K562 (cell line): Measurements from ENCODE around the gene ABCC11. TPM values are rescaled to one million over a fixed set of nuclear protein-coding genes. Genes with fewer than 3 reads are reported as not detected.

Source experiments
- ATAC-seq: fragments of 200-7000 bp; cut with Tn5 transposase; 3 replicates; pipeline ENCODE4 v1.9.1; 2020; ENCODE audit warnings: moderate library complexity
- BruUV-seq: library from RNA; stranded (reverse); fragments of 400-500 nt; replicated peaks from 2 replicates; lab custom pipeline; 2021; lab: Mats Ljungman, UMichigan
- CTCF ChIA-PET: fragments of 300-600 bp; formaldehyde crosslinking; extraction: SDS; loops from one replicate; lab custom pipeline; 2021; ENCODE audit warnings: low intra/inter-chr PET ratio; lab: Yijun Ruan, JAX
- POLR2A ChIA-PET: fragments of 300-600, 350-650 bp; sonication (Branson Sonifier 250); formaldehyde crosslinking; extraction: SDS; loops from one replicate; lab custom pipeline; 2021; ENCODE audit warnings: antibody characterized with exemption, inconsistent platforms; lab: Yijun Ruan, JAX
- DNase-seq, 4 experiments: peaks; one replicate each; pipeline versions ENCODE4 v3.0.0 to v3.0.0-alpha.2; 2011 to 2018; ENCODE audit warnings: low spot score in 3 of 4, mixed read lengths in 3 of 4; ENCODE audit errors: extremely low read depth in 1 of 4
- FAIRE-seq: peaks from 2 replicates; lab custom pipeline; 2011; peaks lifted over from hg19 to GRCh38; lab: Jason Lieb, UNC
- H2AFZ ChIP-seq: 2 replicates; pipeline ENCODE4 v1.6.0; 2011; ENCODE audit warnings: low read depth, low read length, control low read depth, inconsistent platforms
- H3K27ac ChIP-seq: fragments of 200-600 bp; 3 replicates; pipeline ENCODE4 v1.8.0; 2011; ENCODE audit warnings: low read depth, mild to moderate bottlenecking, control low read depth, inconsistent platforms, low read length, moderate library complexity, mixed read lengths; ENCODE audit errors: extremely low read depth
- H3K27me3 ChIP-seq, 2 experiments: fragments of 300-600 bp in 1 of 2; 2 replicates in 1 of 2; 3 replicates in 1 of 2; pipeline versions ENCODE4 v1.6.0 to v1.8.0; 2011; ENCODE audit warnings: inconsistent platforms in 2 of 2, low read length in 2 of 2, mild to moderate bottlenecking in 1 of 2, mixed read lengths in 1 of 2, moderate library complexity in 1 of 2; ENCODE audit not compliant: control insufficient read depth in 2 of 2, insufficient read depth in 2 of 2
- H3K36me3 ChIP-seq: fragments of 300-600 bp; 3 replicates; pipeline ENCODE4 v1.8.0; 2011; ENCODE audit warnings: mild to moderate bottlenecking, low read length, inconsistent platforms; ENCODE audit not compliant: control insufficient read depth, insufficient read depth
- H3K4me1 ChIP-seq, 2 experiments: fragments of 200-600 bp in 1 of 2; replicated peaks in 1 of 2; 2 replicates in 1 of 2; 3 replicates in 1 of 2; pipeline versions ENCODE4 v1.5.1 to v1.8.0; 2011; ENCODE audit warnings: inconsistent platforms in 2 of 2, low read length in 2 of 2, mild to moderate bottlenecking in 1 of 2, mixed read lengths in 1 of 2, moderate library complexity in 1 of 2; ENCODE audit not compliant: control insufficient read depth in 2 of 2, insufficient read depth in 2 of 2
- H3K4me2 ChIP-seq: 2 replicates; pipeline ENCODE4 v1.6.1; 2011; ENCODE audit warnings: low read length, control low read depth, inconsistent platforms, mixed read lengths; ENCODE audit not compliant: insufficient read depth
- H3K4me3 ChIP-seq: fragments of 200-600 bp; sonication (generic), shearing (Covaris generic); 2 replicates; pipeline ENCODE4 v1.5.1; 2016; ENCODE audit warnings: control low read depth, inconsistent platforms
- H3K79me2 ChIP-seq: fragments of 200-600 bp; 3 replicates; pipeline ENCODE4 v1.8.0; 2011; ENCODE audit warnings: low read length, inconsistent platforms; ENCODE audit not compliant: control insufficient read depth, insufficient read depth
- H3K9ac ChIP-seq, 2 experiments: 2 replicates each; pipeline versions ENCODE4 v1.6.0 to v1.6.1; 2011; ENCODE audit warnings: low read depth in 2 of 2, low read length in 2 of 2, control low read depth in 1 of 2, inconsistent platforms in 1 of 2, mild to moderate bottlenecking in 1 of 2, mixed read lengths in 1 of 2; ENCODE audit not compliant: insufficient read depth in 1 of 2
- H3K9me1 ChIP-seq: one replicate; pipeline ENCODE4 v1.6.0; 2011; ENCODE audit warnings: inconsistent platforms, mild to moderate bottlenecking, low read length, moderate library complexity; ENCODE audit not compliant: control insufficient read depth, insufficient read depth
- H3K9me3 ChIP-seq: replicated peaks from 2 replicates; pipeline ENCODE4 v1.5.1; 2011; ENCODE audit warnings: low read depth, low read length, inconsistent platforms; ENCODE audit not compliant: control insufficient read depth, insufficient read depth
- H4K20me1 ChIP-seq: replicated peaks from 2 replicates; pipeline ENCODE4 v1.6.1; 2011; ENCODE audit warnings: low read length, inconsistent platforms, mixed read lengths; ENCODE audit not compliant: control insufficient read depth, insufficient read depth
- CEBPG ChIP-seq, 3 experiments: fragments of 200-800 bp in 1 of 3; sonication (Bioruptor generic) in 1 of 3; sonication (generic) in 1 of 3; formaldehyde crosslinking in 1 of 3; IDR thresholded peaks in 2 of 3; conservative IDR thresholded peaks in 1 of 3; 2 replicates each; pipeline versions ENCODE4 v1.6.1 to v1.8.0; 2016 to 2022; ENCODE audit warnings: missing compliant biosample characterization in 2 of 3, missing genetic modification characterization in 2 of 3, mild to moderate bottlenecking in 1 of 3, missing genetic modification reagents in 1 of 3
- KAT2B ChIP-seq: IDR thresholded peaks from one replicate; pipeline ENCODE4 v1.6.1; 2012; ENCODE audit warnings: low read depth, mild to moderate bottlenecking, control low read depth, inconsistent platforms, low read length, moderate library complexity
- MBD2 ChIP-seq: sonication (generic); IDR thresholded peaks from 2 replicates; pipeline ENCODE4 v1.6.1; 2016; ENCODE audit warnings: low read depth, borderline replicate concordance
- PTBP1 ChIP-seq: fragments of 200-400 bp; formaldehyde crosslinking; IDR thresholded peaks from 2 replicates; pipeline ENCODE4 v1.6.1; 2017; ENCODE audit warnings: low read depth, low read length
- PURB ChIP-seq: sonication (generic); formaldehyde crosslinking; IDR thresholded peaks from 2 replicates; pipeline ENCODE4 v1.9.0; 2021; ENCODE audit warnings: low read depth, mild to moderate bottlenecking, missing genetic modification reagents
- TCF7 ChIP-seq: sonication (generic); IDR thresholded peaks from 2 replicates; pipeline ENCODE4 v1.6.1; 2016; ENCODE audit warnings: antibody characterized with exemption, borderline replicate concordance
- THRB ChIP-seq: fragments of 450-650 bp; formaldehyde crosslinking; conservative IDR thresholded peaks from 2 replicates; pipeline ENCODE4 v1.4.0; 2022; ENCODE audit warnings: mild to moderate bottlenecking, missing genetic modification characterization
- ZNF133 ChIP-seq: fragments of 250-450 bp; sonication (Bioruptor Pico); IDR thresholded peaks from 2 replicates; pipeline ENCODE4 v1.4.0; 2020; ENCODE audit warnings: mild to moderate bottlenecking
- ZNF212 ChIP-seq: fragments of 450-650 bp; formaldehyde crosslinking; IDR thresholded peaks from 2 replicates; pipeline ENCODE4 v1.4.0; 2020; ENCODE audit warnings: mild to moderate bottlenecking
- ZNF274 ChIP-seq: IDR thresholded peaks from 2 replicates; pipeline ENCODE4 v1.6.1; 2011; ENCODE audit warnings: low read depth, mild to moderate bottlenecking, low read length, moderate library complexity, borderline replicate concordance
- WGBS: fragments of 100-300 bp; shearing (Covaris generic); methylation state at CpG from one replicate; pipeline ENCODE4 v1.1.6; 2016; ENCODE audit warnings: low coverage, mixed read lengths; ENCODE audit not compliant: insufficient coverage; ENCODE audit errors: missing lambda C conversion rate; 5-methylcytosine and 5-hydroxymethylcytosine counted together
- in situ Hi-C: fragments of 300-500 bp; cut with MboI; formaldehyde crosslinking; loops from 4 replicates; pipeline ENCODE4 v1.15.0; 2018; ENCODE audit warnings: inconsistent platforms, mixed read lengths
- intact Hi-C: fragments of 100-400 bp; cut with micrococcal nuclease; formaldehyde crosslinking; loops from 2 replicates; pipeline ENCODE4 v1.14.2; 2022
- polyA plus RNA-seq, 8 experiments: library from polyadenylated mRNA; depleted of rRNA in 4 of 8; stranded (reverse) in 5 of 8; unstranded in 3 of 8; fragments of >200 nt; fragmentation: Nextera tagmentation in 2 of 8; fragmentation: Illumina TruSeq in 1 of 8; extraction: Ambion mirVana in 2 of 8; extraction: Trizol in 1 of 8; gene quantifications; 2 replicates each; pipeline versions ENCODE4 v1.2.1 to v1.2.3, GENCODE V29; 2011 to 2014; ENCODE audit warnings: inconsistent platforms in 1 of 8, missing spikeins in 1 of 8
- total RNA-seq, 7 experiments: library from RNA; depleted of rRNA in 6 of 7; stranded (reverse); fragments of >200 nt in 6 of 7; fragmentation: Illumina TruSeq in 2 of 7; extraction: Trizol in 2 of 7; gene quantifications; 2 replicates each; pipeline versions ENCODE4 v1.2.1 to v1.2.3, GENCODE V29; 2011 to 2021; ENCODE audit warnings: low replicate concordance in 1 of 7
- TF ChIP-seq, protein P1 (sequence below): fragments of 250-450 bp; sonication (Bioruptor Pico); IDR thresholded peaks from 2 replicates; pipeline ENCODE4 v1.5.0; 2021
- TF ChIP-seq, protein P2 (sequence below): fragments of 450-650 bp; formaldehyde crosslinking; IDR thresholded peaks from 2 replicates; pipeline ENCODE4 v1.4.0; 2020; ENCODE audit warnings: mild to moderate bottlenecking, moderate library complexity
- TF ChIP-seq, protein P3 (sequence below): sonication (generic); formaldehyde crosslinking; IDR thresholded peaks from 2 replicates; pipeline ENCODE4 v1.8.0; 2023; ENCODE audit warnings: mild to moderate bottlenecking, missing genetic modification reagents

The ABCC11 gene
- total and polyA plus RNA-seq, 9 of the 15 experiments (the other 6 are each of a cell fraction or from before 2014, with no cell fraction given), result 0.04 to 0.14 (median 0.04) TPM; not detected in 6

GRCh38 chr16:48203974-48204824, 43.1 kb downstream of the ABCC11 start:
- Histone ChIP-seq H3K9ac (no peak overlapping the region), H3K4me2 (no peak overlapping the region), H3K36me3 (no peaks in the 10 kb centered on the region), H4K20me1 (peaks cover 4% of the 10 kb centered on the region; the same call in 1 of the 2 replicates), H3K27ac (no peak overlapping the region), H3K27me3 (peaks cover 28 to 60% of the 10 kb centered on the region in 2 experiments), H3K4me3 (no peak overlapping the region), H3K79me2 (no peaks in the 10 kb centered on the region), H3K9me1 (peaks cover 3% of the 10 kb centered on the region), H3K9me3 (no peaks in the 10 kb centered on the region), H3K4me1 (peaks cover 0 to 5% of the 10 kb centered on the region in 2 experiments; a peak in 2 of 5 replicates), H2AFZ (no peak overlapping the region)
- ATAC-seq, result no peak
- intact Hi-C loops, result no loop called here
- no TSS peak for BruUV-seq
- in situ Hi-C loops, result no loop called here
- DNase-seq, result no peak
- WGBS, result 0% methylated on average over 8 of the region's 8 CpGs
- FAIRE-seq, result no peak
- CTCF ChIA-PET, result no interaction called here
- POLR2A ChIA-PET, result interaction anchor here (1.1 kb wide), 1 partner anchor 21 kb away, joined by 3 read pairs; no protein-coding TSS in a partner anchor
- TF ChIP-seq CEBPG (CRISPR knock-in tag; IDR thresholded peaks at IDR 0.05), result no peak
- TF ChIP-seq CEBPG (tag; conservative IDR thresholded peaks at IDR 0.05 in 1 of 2, IDR thresholded peaks at IDR 0.05 in 1 of 2), result no peak
- TF ChIP-seq PURB (CRISPR knock-in tag), result no peak
- TF ChIP-seq, protein P1, sequence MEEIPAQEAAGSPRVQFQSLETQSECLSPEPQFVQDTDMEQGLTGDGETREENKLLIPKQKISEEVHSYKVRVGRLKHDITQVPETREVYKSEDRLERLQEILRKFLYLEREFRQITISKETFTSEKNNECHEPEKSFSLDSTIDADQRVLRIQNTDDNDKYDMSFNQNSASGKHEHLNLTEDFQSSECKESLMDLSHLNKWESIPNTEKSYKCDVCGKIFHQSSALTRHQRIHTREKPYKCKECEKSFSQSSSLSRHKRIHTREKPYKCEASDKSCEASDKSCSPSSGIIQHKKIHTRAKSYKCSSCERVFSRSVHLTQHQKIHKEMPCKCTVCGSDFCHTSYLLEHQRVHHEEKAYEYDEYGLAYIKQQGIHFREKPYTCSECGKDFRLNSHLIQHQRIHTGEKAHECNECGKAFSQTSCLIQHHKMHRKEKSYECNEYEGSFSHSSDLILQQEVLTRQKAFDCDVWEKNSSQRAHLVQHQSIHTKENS (CRISPR knock-in tag), result no peak
- TF ChIP-seq THRB (CRISPR knock-in tag), result no peak
- TF ChIP-seq, protein P2, sequence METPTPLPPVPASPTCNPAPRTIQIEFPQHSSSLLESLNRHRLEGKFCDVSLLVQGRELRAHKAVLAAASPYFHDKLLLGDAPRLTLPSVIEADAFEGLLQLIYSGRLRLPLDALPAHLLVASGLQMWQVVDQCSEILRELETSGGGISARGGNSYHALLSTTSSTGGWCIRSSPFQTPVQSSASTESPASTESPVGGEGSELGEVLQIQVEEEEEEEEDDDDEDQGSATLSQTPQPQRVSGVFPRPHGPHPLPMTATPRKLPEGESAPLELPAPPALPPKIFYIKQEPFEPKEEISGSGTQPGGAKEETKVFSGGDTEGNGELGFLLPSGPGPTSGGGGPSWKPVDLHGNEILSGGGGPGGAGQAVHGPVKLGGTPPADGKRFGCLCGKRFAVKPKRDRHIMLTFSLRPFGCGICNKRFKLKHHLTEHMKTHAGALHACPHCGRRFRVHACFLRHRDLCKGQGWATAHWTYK (CRISPR knock-in tag), result no peak
- no peak for TF ChIP-seq ZNF274
- no peak for TF ChIP-seq ZNF133 (CRISPR knock-in tag)
- no peak for TF ChIP-seq KAT2B
- no peak for TF ChIP-seq PTBP1
- TF ChIP-seq ZNF212, result no peak
- TF ChIP-seq TCF7, result no peak
- no peak for TF ChIP-seq MBD2
- TF ChIP-seq, protein P3, sequence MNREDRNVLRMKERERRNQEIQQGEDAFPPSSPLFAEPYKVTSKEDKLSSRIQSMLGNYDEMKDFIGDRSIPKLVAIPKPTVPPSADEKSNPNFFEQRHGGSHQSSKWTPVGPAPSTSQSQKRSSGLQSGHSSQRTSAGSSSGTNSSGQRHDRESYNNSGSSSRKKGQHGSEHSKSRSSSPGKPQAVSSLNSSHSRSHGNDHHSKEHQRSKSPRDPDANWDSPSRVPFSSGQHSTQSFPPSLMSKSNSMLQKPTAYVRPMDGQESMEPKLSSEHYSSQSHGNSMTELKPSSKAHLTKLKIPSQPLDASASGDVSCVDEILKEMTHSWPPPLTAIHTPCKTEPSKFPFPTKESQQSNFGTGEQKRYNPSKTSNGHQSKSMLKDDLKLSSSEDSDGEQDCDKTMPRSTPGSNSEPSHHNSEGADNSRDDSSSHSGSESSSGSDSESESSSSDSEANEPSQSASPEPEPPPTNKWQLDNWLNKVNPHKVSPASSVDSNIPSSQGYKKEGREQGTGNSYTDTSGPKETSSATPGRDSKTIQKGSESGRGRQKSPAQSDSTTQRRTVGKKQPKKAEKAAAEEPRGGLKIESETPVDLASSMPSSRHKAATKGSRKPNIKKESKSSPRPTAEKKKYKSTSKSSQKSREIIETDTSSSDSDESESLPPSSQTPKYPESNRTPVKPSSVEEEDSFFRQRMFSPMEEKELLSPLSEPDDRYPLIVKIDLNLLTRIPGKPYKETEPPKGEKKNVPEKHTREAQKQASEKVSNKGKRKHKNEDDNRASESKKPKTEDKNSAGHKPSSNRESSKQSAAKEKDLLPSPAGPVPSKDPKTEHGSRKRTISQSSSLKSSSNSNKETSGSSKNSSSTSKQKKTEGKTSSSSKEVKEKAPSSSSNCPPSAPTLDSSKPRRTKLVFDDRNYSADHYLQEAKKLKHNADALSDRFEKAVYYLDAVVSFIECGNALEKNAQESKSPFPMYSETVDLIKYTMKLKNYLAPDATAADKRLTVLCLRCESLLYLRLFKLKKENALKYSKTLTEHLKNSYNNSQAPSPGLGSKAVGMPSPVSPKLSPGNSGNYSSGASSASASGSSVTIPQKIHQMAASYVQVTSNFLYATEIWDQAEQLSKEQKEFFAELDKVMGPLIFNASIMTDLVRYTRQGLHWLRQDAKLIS (CRISPR knock-in tag), result no peak
